Upper lobe of left lung (tissue), 6 donors: Measurements from ENCODE around the gene UGT1A10. TPM values are rescaled to one million over a fixed set of nuclear protein-coding genes. Genes with fewer than 3 reads are reported as not detected.
"Not testable (repeated sequence)": the region's sequence is repeated elsewhere in the genome, so short reads cannot be mapped to it uniquely, and the experiment has no call there.

Source experiments
- ATAC-seq, 2 donors: fragments of 200-7000 bp; cut with Tn5 transposase; one replicate each; pipeline ENCODE4 v1.9.1; 2022; ENCODE audit warnings: mild to moderate bottlenecking in 2 of 2, moderate library complexity in 2 of 2; ENCODE audit not compliant: low FRiP score in 2 of 2
- DNase-seq, 2 donors: peaks; one replicate each; pipeline ENCODE4 v3.0.0-alpha.2; 2019 to 2020
- H3K27ac ChIP-seq, 4 donors: fragments of 200-600 bp; sonication (generic); one replicate each; pipeline ENCODE4 v1.5.1; 2016 to 2019
- H3K27me3 ChIP-seq, 4 donors: fragments of 200-600 bp; sonication (generic); one replicate each; pipeline ENCODE4 v1.5.1; 2017 to 2019
- H3K36me3 ChIP-seq, 4 donors: fragments of 200-600 bp; sonication (generic); one replicate each; pipeline ENCODE4 v1.5.1; 2016 to 2019
- H3K4me1 ChIP-seq, 4 donors: fragments of 200-600 bp; sonication (generic); one replicate each; pipeline ENCODE4 v1.5.1; 2018 to 2019
- H3K4me3 ChIP-seq, 4 donors: fragments of 200-600 bp; sonication (generic); one replicate each; pipeline ENCODE4 v1.5.1; 2017 to 2019; ENCODE audit warnings: mild to moderate bottlenecking in 2 of 4, moderate library complexity in 1 of 4
- H3K9me3 ChIP-seq, 4 donors: fragments of 200-600 bp; sonication (generic); one replicate each; pipeline ENCODE4 v1.5.1; 2018 to 2019
- CTCF ChIP-seq, 6 experiments: fragments of 450-650 bp in 4 of 6; fragments of 200-600 bp in 2 of 6; sonication (generic) in 2 of 6; IDR thresholded peaks; one replicate each; pipeline ENCODE4 v1.5.1; 2016 to 2019; ENCODE audit warnings: antibody characterized with exemption in 6 of 6
- EP300 ChIP-seq, 4 donors: sonication (generic); formaldehyde crosslinking; IDR thresholded peaks; one replicate each; pipeline ENCODE4 v1.5.1; 2017; ENCODE audit warnings: antibody characterized with exemption in 4 of 4, control low read depth in 2 of 4
- POLR2A ChIP-seq, 4 donors: fragments of 450-650 bp; IDR thresholded peaks; one replicate each; pipeline ENCODE4 v1.5.1; 2016 to 2017; ENCODE audit warnings: antibody characterized with exemption in 4 of 4, mild to moderate bottlenecking in 2 of 4
- POLR2AphosphoS5 ChIP-seq, 2 donors: sonication (generic); formaldehyde crosslinking; IDR thresholded peaks; one replicate each; pipeline ENCODE4 v1.5.1; 2017; ENCODE audit warnings: antibody characterized with exemption in 2 of 2
- WGBS, 2 donors: methylation state at CpG; one replicate each; pipeline ENCODE4 v1.1.5; 2017 to 2018; 5-methylcytosine and 5-hydroxymethylcytosine counted together
- total RNA-seq, 6 donors: library from RNA; depleted of rRNA in 4 of 6; stranded (reverse); fragments of >200 nt in 4 of 6; gene quantifications; one replicate each; pipeline versions ENCODE4 v1.1.0 to v1.2.1, GENCODE V29; 2016 to 2021
- donor health status: DM: no; HTN: no; CAD: no; lungs with moderate emphysema.
- donor health status: DM: no; HTN: yes; CAD: no; lungs with severe emphysema.

The UGT1A10 gene
- total RNA-seq, 6 donors from 2014 or later: not detected

GRCh38 chr2:233611284-233611683 is 25.0 kb upstream of the UGT1A10 start:
- TF ChIP-seq POLR2AphosphoS5 (IDR thresholded peaks at IDR 0.05) (no peak), EP300 (IDR thresholded peaks at IDR 0.05) (no peak), POLR2A (IDR thresholded peaks at IDR 0.05) (no peak), CTCF (IDR thresholded peaks at IDR 0.05) (no peak)
- DNase-seq: no peak
- Histone ChIP-seq H3K4me3 (no peak overlapping the region), H3K27me3 (no peaks in the 10 kb centered on the region), H3K9me3 (peaks cover 0 to 5% (median 0%) of the 10 kb centered on the region in 4 donors), H3K36me3 (no peaks in the 10 kb centered on the region), H3K4me1 (no peaks in the 10 kb centered on the region), H3K27ac (no peak overlapping the region)
- 78 to 87% methylated on average over 4 of the region's 4 CpGs for WGBS, 2 donors
- ATAC-seq: no peak

GRCh38 chr2:233617476-233617875 is 18.8 kb upstream of the UGT1A10 start, which contains the start of gene UGT1A8:
Gene UGT1A8, plus strand, starts transcription at chr2:233617633. Its CDS starts 75 bp downstream, at chr2:233617708.
- not testable (repeated sequence) for H3K27ac ChIP-seq, ATAC-seq, DNase-seq, H3K4me1 ChIP-seq, H3K36me3 ChIP-seq, H3K9me3 ChIP-seq, H3K27me3 ChIP-seq, H3K4me3 ChIP-seq
- 86 to 88% methylated on average over 5 of the region's 5 CpGs for WGBS, 2 donors

- Histone ChIP-seq H3K27me3 (no peaks in the 10 kb centered on the region), H3K36me3 (no peaks in the 10 kb centered on the region), H3K4me1 (no peaks in the 10 kb centered on the region), H3K27ac (no peak overlapping the region), H3K4me3 (no peak overlapping the region), H3K9me3 (no peaks in the 10 kb centered on the region)
- DNase-seq (no peak), ATAC-seq (no peak)
- 85 to 88% methylated on average over 4 of the region's 4 CpGs for WGBS, 2 donors
- TF ChIP-seq POLR2A (IDR thresholded peaks at IDR 0.05): no peak
- no peak for TF ChIP-seq POLR2AphosphoS5 (IDR thresholded peaks at IDR 0.05)
- TF ChIP-seq EP300 (IDR thresholded peaks at IDR 0.05): no peak
- TF ChIP-seq CTCF (IDR thresholded peaks at IDR 0.05): no peak
Measured at GRCh38 chr2:233620204-233620603, 16.0 kb upstream of the UGT1A10 start.

- 89 to 93% methylated on average over 5 of the region's 5 CpGs for WGBS, 2 donors
- H3K27me3 ChIP-seq, DNase-seq, H3K4me1 ChIP-seq, H3K9me3 ChIP-seq, H3K4me3 ChIP-seq, H3K36me3 ChIP-seq, H3K27ac ChIP-seq, ATAC-seq: not testable (repeated sequence)
Measured at GRCh38 chr2:233621863-233622262, 14.4 kb upstream of the UGT1A10 start.

GRCh38 chr2:233627331-233628025 is 8.8 kb upstream of the UGT1A10 start:
- no peaks in the 10 kb centered on the region for H3K4me1 ChIP-seq
- no peak overlapping the region for H3K27ac ChIP-seq
- TF ChIP-seq POLR2A (IDR thresholded peaks at IDR 0.05) (no peak), CTCF (IDR thresholded peaks at IDR 0.05) (no peak)
- no peaks in the 10 kb centered on the region for H3K27me3 ChIP-seq
- no peak for ATAC-seq
- DNase-seq: no peak
- H3K4me3 ChIP-seq: no peak overlapping the region
- no peaks in the 10 kb centered on the region for H3K36me3 ChIP-seq
- H3K9me3 ChIP-seq: peaks cover 0 to 4% (median 0%) of the 10 kb centered on the region in 4 donors
- 64 to 75% methylated on average over 5 of the region's 5 CpGs for WGBS, 2 donors

- no peaks in the 10 kb centered on the region for H3K36me3 ChIP-seq
- H3K4me3 ChIP-seq: no peak overlapping the region
- 53 to 64% methylated on average over 5 of the region's 5 CpGs for WGBS, 2 donors
- no peak overlapping the region for H3K27ac ChIP-seq
- DNase-seq (no peak), ATAC-seq (no peak)
- no peaks in the 10 kb centered on the region for H3K4me1 ChIP-seq
- no peaks in the 10 kb centered on the region for H3K27me3 ChIP-seq
- H3K9me3 ChIP-seq: no peaks in the 10 kb centered on the region
- no peak for TF ChIP-seq POLR2AphosphoS5 (IDR thresholded peaks at IDR 0.05)
- TF ChIP-seq POLR2A (IDR thresholded peaks at IDR 0.05): no peak
- no peak for TF ChIP-seq EP300 (IDR thresholded peaks at IDR 0.05)
- no peak for TF ChIP-seq CTCF (IDR thresholded peaks at IDR 0.05)
Measured at GRCh38 chr2:233638836-233639235, 2.6 kb downstream of the UGT1A10 start.
